HG02571 (cell line): ENCODE measurements around the gene MDH1B.

Experiments used
- ATAC-seq: cut with Tn5 transposase; IDR thresholded peaks from one replicate; pipeline ENCODE4 v1.9.1; 2021; ENCODE audit warnings: mild to moderate bottlenecking, moderate library complexity; ENCODE audit not compliant: unreplicated experiment

The MDH1B gene

GRCh38 chr2:206698811-206699210 is 66.3 kb downstream of the MDH1B start:
- ATAC-seq, result no peak

DNA sequence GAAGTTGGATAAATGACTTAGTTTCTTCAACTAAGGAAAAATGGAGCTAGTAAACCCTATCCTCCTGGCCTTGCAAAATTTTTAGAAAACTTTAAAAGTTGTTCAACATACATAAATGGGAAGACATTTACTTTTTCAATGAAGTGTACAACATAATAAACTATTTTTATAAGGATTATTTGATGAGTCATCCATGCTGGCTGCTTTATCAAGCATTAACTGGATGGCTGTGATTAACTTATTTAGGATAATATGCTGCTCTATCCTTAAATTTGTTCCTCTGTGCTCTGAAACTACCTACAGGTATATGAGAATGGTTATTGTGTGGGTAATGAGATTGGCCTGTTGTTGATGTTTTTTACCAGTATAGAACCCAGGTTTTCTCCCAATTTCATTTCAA is 68.2 kb downstream of the MDH1B start:
- ATAC-seq, result no peak

GRCh38 chr2:206693399-206694137 is 71.6 kb downstream of the MDH1B start:
- no peak for ATAC-seq

GRCh38 chr2:206692971-206693370 is 72.2 kb downstream of the MDH1B start:
- no peak for ATAC-seq

- ATAC-seq, result no peak
Observed at GRCh38 chr2:206688990-206689389, 76.1 kb downstream of the MDH1B start.

- no peak for ATAC-seq
Observed at GRCh38 chr2:206688453-206688852, 76.7 kb downstream of the MDH1B start.
